Astrocyte of the spinal cord (primary cell): Measurements from ENCODE around the gene CCDC81.
"Not testable (repeated sequence)": the region's sequence is repeated elsewhere in the genome, so short reads cannot be mapped to it uniquely, and the experiment has no call there.

Source experiments
- DNase-seq: peaks from one replicate; pipeline ENCODE4 v3.0.0; 2011; ENCODE audit warnings: low read depth, low spot score
- H3K4me3 ChIP-seq: 2 replicates; pipeline ENCODE4 v1.5.1; 2011; ENCODE audit warnings: low read depth, mild to moderate bottlenecking, low read length, moderate library complexity
- CTCF ChIP-seq: IDR thresholded peaks from 2 replicates; pipeline ENCODE4 v1.5.1; 2012; ENCODE audit warnings: low read depth, mild to moderate bottlenecking, low read length, inconsistent platforms
- in situ Hi-C: cut with HindIII; loops from 2 replicates; pipeline ENCODE4 v1.10.0; 2017; ENCODE audit warnings: low sequenced_read_pairs

CCDC81 gene

DNA sequence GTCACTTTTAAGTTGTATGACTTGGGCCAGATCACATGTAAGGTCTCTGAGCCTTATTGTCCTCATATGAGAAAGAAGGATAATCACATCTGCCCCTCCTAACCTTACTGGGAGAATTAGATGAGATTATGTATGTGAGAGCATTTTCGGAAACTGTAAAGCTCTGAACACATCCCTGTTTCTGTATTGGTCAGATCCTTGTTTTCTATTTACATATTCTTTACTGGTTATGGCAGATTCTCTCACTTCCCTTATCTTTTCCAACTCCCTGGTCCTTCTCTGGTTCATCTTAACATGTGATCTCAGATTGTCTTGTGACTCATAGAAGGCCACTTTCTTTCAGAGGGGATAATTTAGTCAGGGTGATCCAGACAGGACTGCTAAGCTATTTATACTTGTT is 41.8 kb downstream of the CCDC81 start:
- in situ Hi-C loops = no loop called here
- DNase-seq = no peak
- no peak overlapping the region for H3K4me3 ChIP-seq
- no peak for TF ChIP-seq CTCF

DNA sequence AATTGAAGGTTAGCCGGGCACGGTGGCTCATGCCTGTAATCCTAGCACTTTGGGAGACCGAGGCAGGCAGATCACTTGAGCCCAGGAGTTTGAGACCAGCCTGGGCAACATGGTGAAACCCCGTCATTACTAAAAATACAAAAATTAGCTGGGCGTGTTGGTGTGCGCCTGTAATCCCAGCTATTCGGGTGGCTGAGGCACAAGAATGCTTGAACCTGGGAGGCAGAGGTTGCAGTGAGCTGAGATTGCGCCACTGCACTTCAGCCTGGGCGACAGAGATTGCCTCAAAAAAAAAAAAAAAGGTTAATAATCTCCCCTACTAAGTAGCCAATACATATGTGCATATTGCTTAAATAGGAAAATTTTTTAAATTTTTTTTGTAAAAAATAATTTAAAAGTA is 42.3 kb downstream of the CCDC81 start:
- in situ Hi-C loops, DNase-seq, H3K4me3 ChIP-seq: not testable (repeated sequence)

DNA sequence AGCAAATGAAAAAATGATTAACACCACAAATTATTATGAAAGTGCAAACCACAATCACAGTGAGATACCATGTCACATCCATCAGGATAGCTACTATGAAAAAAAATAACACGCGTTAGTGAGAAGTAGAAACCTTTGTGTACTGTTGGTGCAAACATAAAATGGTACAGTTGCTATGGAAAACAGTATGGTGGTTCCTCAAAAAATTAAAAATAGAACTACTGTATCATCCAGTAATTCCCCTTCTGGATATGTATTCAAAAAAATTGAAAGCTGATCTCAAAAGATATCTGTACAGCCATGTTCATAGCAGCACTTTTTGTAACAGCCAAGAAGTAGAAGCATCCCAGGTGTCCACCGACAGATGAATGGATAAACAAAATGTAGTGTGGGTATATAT is 43.4 kb downstream of the CCDC81 start:
- in situ Hi-C loops = no loop called here
- TF ChIP-seq CTCF = no peak
- DNase-seq = no peak
- H3K4me3 ChIP-seq = no peak overlapping the region

GRCh38 chr11:86418513-86418912 is 43.8 kb downstream of the CCDC81 start:
- in situ Hi-C loops = no loop called here
- no peak for DNase-seq
- no peak for TF ChIP-seq CTCF
- no peak overlapping the region for H3K4me3 ChIP-seq

GRCh38 chr11:86418917-86419316 is 44.2 kb downstream of the CCDC81 start:
- no peak overlapping the region for H3K4me3 ChIP-seq
- peak; percentile 34 for DNase-seq
- in situ Hi-C loops = no loop called here
- TF ChIP-seq CTCF = peak; percentile 27

- no peak overlapping the region for H3K4me3 ChIP-seq
- no peak for DNase-seq
- no peak for TF ChIP-seq CTCF
- in situ Hi-C loops = no loop called here
These were observed 47.3 kb downstream of the CCDC81 start for GRCh38 chr11:86421946-86422345.

GRCh38 chr11:86422371-86422770 is 47.7 kb downstream of the CCDC81 start:
- in situ Hi-C loops = no loop called here
- no peak for TF ChIP-seq CTCF
- no peak overlapping the region for H3K4me3 ChIP-seq
- no peak for DNase-seq

GRCh38 chr11:86423488-86423887 is 48.8 kb downstream of the CCDC81 start:
- DNase-seq, in situ Hi-C loops, H3K4me3 ChIP-seq: not testable (repeated sequence)
